Stimulated activated CD4-positive, alpha-beta T cell treated with anti-CD3 and anti-CD28 coated beads, Interleukin-4, amount 100 ng/mL, for 48 hours (primary cell): ENCODE data around the gene DSTN.

Experiments
- DNase-seq, 2 donors: peaks; one replicate each; pipeline ENCODE4 v3.0.0-alpha.2; 2020; ENCODE audit warnings: low read depth in 2 of 2

Gene DSTN

GRCh38 chr20:17549131-17549530, 20.7 kb upstream of the DSTN start:
- no peak for DNase-seq

- no peak for DNase-seq
Observed at GRCh38 chr20:17555106-17555505, 14.8 kb upstream of the DSTN start.

GRCh38 chr20:17556837-17557674, 12.8 kb upstream of the DSTN start:
- no peak for DNase-seq

- no peak for DNase-seq
Observed at GRCh38 chr20:17557675-17558006, 12.2 kb upstream of the DSTN start.

- peak in 1 of 2 donors; percentile 5 for DNase-seq
Observed at GRCh38 chr20:17558154-17558940, 11.5 kb upstream of the DSTN start.

- DNase-seq: no peak
Observed at GRCh38 chr20:17558941-17559304, 11.0 kb upstream of the DSTN start.

GRCh38 chr20:17559338-17559737, 10.5 kb upstream of the DSTN start:
- DNase-seq: no peak

GRCh38 chr20:17560344-17561074, 9.4 kb upstream of the DSTN start:
- DNase-seq: no peak

GRCh38 chr20:17562804-17563305, 7.0 kb upstream of the DSTN start:
- no peak for DNase-seq

- no peak for DNase-seq
Observed at GRCh38 chr20:17565169-17565845, 4.6 kb upstream of the DSTN start.

GRCh38 chr20:17566345-17566744, 3.5 kb upstream of the DSTN start:
- DNase-seq: no peak

GRCh38 chr20:17568045-17568788, 1.7 kb upstream of the DSTN start:
- no peak for DNase-seq

GRCh38 chr20:17568972-17569521, 828 bp upstream of the DSTN start:
- peak in 1 of 2 donors; percentile 11 for DNase-seq

- DNase-seq: peak in 1 of 2 donors; percentile 6
Observed at GRCh38 chr20:17570347-17571152, 675 bp downstream of the DSTN start.

- no peak for DNase-seq
Observed at GRCh38 chr20:17571153-17571527, 1.3 kb downstream of the DSTN start.

GRCh38 chr20:17572034-17572638, 2.3 kb downstream of the DSTN start:
- no peak for DNase-seq

GRCh38 chr20:17573463-17573862, 3.6 kb downstream of the DSTN start:
- no peak for DNase-seq

GRCh38 chr20:17576215-17576614, 6.3 kb downstream of the DSTN start:
- DNase-seq: no peak

- no peak for DNase-seq
Observed at GRCh38 chr20:17579369-17580039, 9.6 kb downstream of the DSTN start.
